ENCODE measurements around the gene PCNX3. TPM values are rescaled to one million over a fixed set of nuclear protein-coding genes. Genes with fewer than 3 reads are reported as not detected.

PCNX3 gene
- total and polyA plus RNA-seq, 2 experiments from 2014 or later, result 8.1 to 23.5 TPM

GRCh38 chr11:65624931-65625627 is 9.5 kb downstream of the PCNX3 start:
- Histone ChIP-seq H3K4me3 (no peak overlapping the region), H3K36me3 (ENCODE audit: low read depth) (no peaks in the 10 kb centered on the region; the same call in 1 of the 2 replicates), H3K9me2 (ENCODE audit: insufficient read depth) (no peaks in the 10 kb centered on the region), H3K27me3 (replicated peaks; ENCODE audit: insufficient read depth) (no peaks in the 10 kb centered on the region), H2AFZ (no peak overlapping the region), H4K20me1 (ENCODE audit: insufficient read depth) (no peaks in the 10 kb centered on the region), H3F3A (ENCODE audit: insufficient read depth) (no peaks in the 10 kb centered on the region), H3K4me2 (ENCODE audit: unreplicated experiment) (no peak overlapping the region), H3K27ac (no peak overlapping the region), H3K79me2 (ENCODE audit: insufficient read depth) (peaks cover 5% of the 10 kb centered on the region; the same call in 1 of the 2 replicates), H3K4me1 (ENCODE audit: insufficient read depth) (no peaks in the 10 kb centered on the region), H3K9ac (no peak overlapping the region), H3K9me3 (ENCODE audit: low read depth) (no peaks in the 10 kb centered on the region)
- 91 to 92% methylated on average over 21 to 26 of the region's 30 CpGs for WGBS, 2 experiments (ENCODE audit: low coverage in 1 of 2, low lambda C conversion rate in 2 of 2, missing lambda C conversion rate in 2 of 2)
- in situ Hi-C loops (cut with MboI), result no loop called here
- TF ChIP-seq EZH2 (IDR thresholded peaks at IDR 0.05; ENCODE audit: insufficient read depth, poor library complexity, severe bottlenecking), result no peak
- no peak for TF ChIP-seq EZH2phosphoT487 (IDR thresholded peaks at IDR 0.05; ENCODE audit: insufficient read depth, low read depth)
- DNase-seq, result no peak

- Histone ChIP-seq H3K27ac (no peak overlapping the region), H3K4me3 (no peak overlapping the region), H3K79me2 (ENCODE audit: insufficient read depth) (no peaks in the 10 kb centered on the region; the same call in 1 of the 2 replicates), H3K9ac (no peak overlapping the region), H3K9me2 (ENCODE audit: insufficient read depth) (no peaks in the 10 kb centered on the region), H3K27me3 (replicated peaks; ENCODE audit: insufficient read depth) (no peaks in the 10 kb centered on the region), H3K4me2 (ENCODE audit: unreplicated experiment) (no peak overlapping the region), H3K9me3 (ENCODE audit: low read depth) (no peaks in the 10 kb centered on the region), H2AFZ (no peak overlapping the region), H4K20me1 (ENCODE audit: insufficient read depth) (no peaks in the 10 kb centered on the region), H3F3A (ENCODE audit: insufficient read depth) (no peaks in the 10 kb centered on the region), H3K4me1 (ENCODE audit: insufficient read depth) (no peaks in the 10 kb centered on the region), H3K36me3 (ENCODE audit: low read depth) (no peaks in the 10 kb centered on the region; the same call in 1 of the 2 replicates)
- in situ Hi-C loops (cut with MboI), result no loop called here
- TF ChIP-seq EZH2 (IDR thresholded peaks at IDR 0.05; ENCODE audit: insufficient read depth, poor library complexity, severe bottlenecking) (no peak), EZH2phosphoT487 (IDR thresholded peaks at IDR 0.05; ENCODE audit: insufficient read depth, low read depth) (no peak)
- DNase-seq, result peak; percentile 65
- 77 to 78% methylated on average over 26 to 30 of the region's 30 CpGs for WGBS, 2 experiments (ENCODE audit: low coverage in 1 of 2, low lambda C conversion rate in 2 of 2, missing lambda C conversion rate in 2 of 2)
These were observed 10.2 kb downstream of the PCNX3 start for GRCh38 chr11:65625628-65626342.

- no peaks in the 10 kb centered on the region for H4K20me1 ChIP-seq (ENCODE audit: insufficient read depth)
- no peak overlapping the region for H3K27ac ChIP-seq
- no peak overlapping the region for H3K9ac ChIP-seq
- H3K79me2 ChIP-seq (ENCODE audit: insufficient read depth), result no peaks in the 10 kb centered on the region
- WGBS, 2 experiments (ENCODE audit: low coverage in 1 of 2, low lambda C conversion rate in 2 of 2, missing lambda C conversion rate in 2 of 2), result 93 to 94% methylated on average over 12 to 13 of the region's 13 CpGs
- H3K4me3 ChIP-seq, result no peak overlapping the region
- no peaks in the 10 kb centered on the region for H3K27me3 ChIP-seq (replicated peaks; ENCODE audit: insufficient read depth)
- no peaks in the 10 kb centered on the region for H3K4me1 ChIP-seq (ENCODE audit: insufficient read depth)
- in situ Hi-C loops (cut with MboI), result no loop called here
- H3K4me2 ChIP-seq (ENCODE audit: unreplicated experiment), result no peak overlapping the region
- DNase-seq, result no peak
- no peak for TF ChIP-seq EZH2 (IDR thresholded peaks at IDR 0.05; ENCODE audit: insufficient read depth, poor library complexity, severe bottlenecking)
- TF ChIP-seq EZH2phosphoT487 (IDR thresholded peaks at IDR 0.05; ENCODE audit: insufficient read depth, low read depth), result no peak
- H2AFZ ChIP-seq, result no peak overlapping the region
- H3K9me2 ChIP-seq (ENCODE audit: insufficient read depth), result no peaks in the 10 kb centered on the region
- no peaks in the 10 kb centered on the region; the same call in 1 of the 2 replicates for H3K36me3 ChIP-seq (ENCODE audit: low read depth)
- H3F3A ChIP-seq (ENCODE audit: insufficient read depth), result no peaks in the 10 kb centered on the region
- no peaks in the 10 kb centered on the region for H3K9me3 ChIP-seq (ENCODE audit: low read depth)
These were observed 11.6 kb downstream of the PCNX3 start for GRCh38 chr11:65627202-65627601.

- H3K9me2 ChIP-seq (ENCODE audit: insufficient read depth), result no peaks in the 10 kb centered on the region
- no peak overlapping the region for H3K9ac ChIP-seq
These were observed 14.0 kb downstream of the PCNX3 start for GRCh38 chr11:65629579-65629978.

More at GRCh38 chr11:65629579-65629978, 14.0 kb downstream of the PCNX3 start:
- DNase-seq, result no peak
- no peaks in the 10 kb centered on the region for H4K20me1 ChIP-seq (ENCODE audit: insufficient read depth)
- no peaks in the 10 kb centered on the region; the same call in 1 of the 2 replicates for H3K36me3 ChIP-seq (ENCODE audit: low read depth)
- no peaks in the 10 kb centered on the region for H3K79me2 ChIP-seq (ENCODE audit: insufficient read depth)
- TF ChIP-seq EZH2 (IDR thresholded peaks at IDR 0.05; ENCODE audit: insufficient read depth, poor library complexity, severe bottlenecking), result no peak
- TF ChIP-seq EZH2phosphoT487 (IDR thresholded peaks at IDR 0.05; ENCODE audit: insufficient read depth, low read depth), result no peak
- 92 to 93% methylated on average over 14 of the region's 14 CpGs for WGBS, 2 experiments (ENCODE audit: low coverage in 1 of 2, low lambda C conversion rate in 2 of 2, missing lambda C conversion rate in 2 of 2)
- H3K4me3 ChIP-seq, result no peak overlapping the region
- H2AFZ ChIP-seq, result no peak overlapping the region
- H3K27me3 ChIP-seq (replicated peaks; ENCODE audit: insufficient read depth), result no peaks in the 10 kb centered on the region
- no peaks in the 10 kb centered on the region for H3K4me1 ChIP-seq (ENCODE audit: insufficient read depth)
- H3K9me3 ChIP-seq (ENCODE audit: low read depth), result no peaks in the 10 kb centered on the region
- no peaks in the 10 kb centered on the region for H3F3A ChIP-seq (ENCODE audit: insufficient read depth)
- no peak overlapping the region for H3K27ac ChIP-seq
- no peak overlapping the region for H3K4me2 ChIP-seq (ENCODE audit: unreplicated experiment)
- in situ Hi-C loops (cut with MboI), result no loop called here
